Type B pancreatic cell (in vitro differentiated cells): ENCODE measurements around the gene GRIN1. TPM values are rescaled to one million over a fixed set of nuclear protein-coding genes. Genes with fewer than 3 reads are reported as not detected.

ENCODE experiments used
- DNase-seq: peaks from one replicate; pipeline ENCODE4 v3.0.0; 2021; ENCODE audit warnings: mixed read lengths; ENCODE audit not compliant: unreplicated experiment; ENCODE audit errors: extremely low spot score
- H3K27ac Mint-ChIP-seq: 2 replicates; pipeline ENCODE4 v1.8.0; 2021; ENCODE audit warnings: mild to moderate bottlenecking, mixed read lengths
- H3K27me3 Mint-ChIP-seq: 2 replicates; pipeline ENCODE4 v1.8.0; 2021; ENCODE audit warnings: mixed read lengths
- H3K36me3 Mint-ChIP-seq: 2 replicates; pipeline ENCODE4 v1.8.0; 2021; ENCODE audit warnings: mixed read lengths
- H3K4me1 Mint-ChIP-seq: one replicate; pipeline ENCODE4 v1.8.0; 2021; ENCODE audit warnings: mixed read lengths; ENCODE audit not compliant: unreplicated experiment
- H3K4me3 Mint-ChIP-seq: 2 replicates; pipeline ENCODE4 v1.8.0; 2021; ENCODE audit warnings: mild to moderate bottlenecking, mixed read lengths
- H3K9me3 Mint-ChIP-seq: 2 replicates; pipeline ENCODE4 v1.8.0; 2021; ENCODE audit warnings: mixed read lengths
- CTCF ChIP-seq: fragments of 200-600 bp; sonication (generic); conservative IDR thresholded peaks from 2 replicates; pipeline ENCODE4 v1.5.0; 2021; ENCODE audit warnings: antibody characterized with exemption, mild to moderate bottlenecking
- total RNA-seq: library from RNA; stranded (reverse); gene quantifications from 2 replicates; pipeline ENCODE4 v1.2.1, GENCODE V29; 2021; ENCODE audit warnings: low replicate concordance

GRIN1 gene
- total RNA-seq, 1 donor from 2014 or later: 0.94 TPM

GRCh38 chr9:137107312-137107921 lies 31.5 kb upstream of the GRIN1 start:
- TF ChIP-seq CTCF: no peak
- Mint-ChIP-seq H3K4me1 (no peaks in the 10 kb centered on the region), H3K27ac (no peak overlapping the region), H3K36me3 (peaks cover 7% of the 10 kb centered on the region), H3K27me3 (no peaks in the 10 kb centered on the region), H3K9me3 (no peaks in the 10 kb centered on the region), H3K4me3 (no peak overlapping the region)
- DNase-seq: no peak

- peaks cover 7% of the 10 kb centered on the region for H3K36me3 Mint-ChIP-seq
- no peak overlapping the region for H3K27ac Mint-ChIP-seq
- H3K9me3 Mint-ChIP-seq: no peaks in the 10 kb centered on the region
- no peak for DNase-seq
- no peaks in the 10 kb centered on the region for H3K27me3 Mint-ChIP-seq
- TF ChIP-seq CTCF: no peak
- H3K4me1 Mint-ChIP-seq: no peaks in the 10 kb centered on the region
- H3K4me3 Mint-ChIP-seq: no peak overlapping the region
These were observed 31.0 kb upstream of the GRIN1 start for GRCh38 chr9:137107982-137108381.

GRCh38 chr9:137108608-137109249 lies 30.2 kb upstream of the GRIN1 start:
- Mint-ChIP-seq H3K9me3 (no peaks in the 10 kb centered on the region), H3K4me1 (no peaks in the 10 kb centered on the region), H3K4me3 (no peak overlapping the region), H3K27ac (no peak overlapping the region), H3K36me3 (peaks cover 5% of the 10 kb centered on the region), H3K27me3 (no peaks in the 10 kb centered on the region)
- no peak for TF ChIP-seq CTCF
- no peak for DNase-seq

DNA sequence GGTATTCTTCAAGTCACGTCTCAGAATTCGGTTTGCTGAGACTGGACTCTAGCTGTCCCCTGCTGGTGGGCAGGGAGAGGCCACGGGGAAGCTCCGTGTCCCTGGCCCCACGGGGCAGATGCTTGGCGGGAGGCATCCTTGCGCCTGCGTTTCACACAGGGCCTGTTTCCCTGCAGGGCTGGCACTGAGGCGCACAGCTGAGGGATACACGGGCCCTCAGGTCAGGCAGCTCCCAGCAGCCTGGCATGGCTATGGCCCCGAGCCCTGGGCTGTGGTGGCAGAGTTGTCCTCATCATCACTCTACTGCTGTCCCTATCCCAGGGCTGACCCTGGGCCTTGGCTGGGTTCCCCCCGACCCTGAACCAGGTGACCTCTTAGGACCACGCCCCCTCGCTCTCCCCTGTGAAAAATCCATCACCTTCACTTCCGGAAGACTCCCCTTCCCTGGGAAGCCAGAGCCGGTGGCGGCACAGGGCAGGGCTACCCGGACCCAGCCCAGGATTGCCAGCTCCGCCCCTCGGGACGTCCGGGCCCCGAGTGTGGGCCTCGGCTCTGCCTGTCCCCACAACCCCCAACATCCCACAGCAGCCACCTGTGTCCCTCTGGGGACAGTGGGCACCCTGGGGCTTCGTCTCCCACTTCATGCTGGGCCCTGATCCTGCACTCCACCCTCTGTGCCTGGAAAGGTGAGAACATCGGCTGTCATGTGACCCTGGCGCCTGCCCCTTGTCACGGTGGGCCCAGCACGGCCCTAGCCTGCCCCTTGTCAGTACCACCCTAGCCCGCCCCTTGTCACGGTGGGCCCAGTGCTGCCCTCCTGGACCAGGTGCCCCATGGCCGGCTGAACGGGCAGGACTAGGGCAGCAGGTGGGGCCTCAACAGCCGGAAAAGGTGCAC lies 29.5 kb upstream of the GRIN1 start:
- TF ChIP-seq CTCF: no peak
- Mint-ChIP-seq H3K27me3 (no peaks in the 10 kb centered on the region), H3K9me3 (no peaks in the 10 kb centered on the region), H3K36me3 (no peaks in the 10 kb centered on the region), H3K4me1 (no peaks in the 10 kb centered on the region), H3K4me3 (no peak overlapping the region), H3K27ac (no peak overlapping the region)
- DNase-seq: no peak

- no peak for DNase-seq
- no peak overlapping the region for H3K4me3 Mint-ChIP-seq
- no peaks in the 10 kb centered on the region for H3K27me3 Mint-ChIP-seq
- no peaks in the 10 kb centered on the region for H3K9me3 Mint-ChIP-seq
- no peaks in the 10 kb centered on the region for H3K4me1 Mint-ChIP-seq
- no peaks in the 10 kb centered on the region for H3K36me3 Mint-ChIP-seq
- TF ChIP-seq CTCF: no peak
- H3K27ac Mint-ChIP-seq: no peak overlapping the region
These were observed 28.6 kb upstream of the GRIN1 start for GRCh38 chr9:137110147-137110910.
